Lung (tissue), 12 donors: ENCODE data around the gene DYSF. TPM values are rescaled to one million over a fixed set of nuclear protein-coding genes. Genes with fewer than 3 reads are reported as not detected.

Experiments used
- ATAC-seq: fragments of 200-7000 bp; cut with Tn5 transposase; one replicate; pipeline ENCODE4 v1.9.1; 2020; ENCODE audit warnings: moderate number of reproducible peaks; ENCODE audit not compliant: insufficient read depth, low FRiP score
- DNase-seq, 3 donors: peaks; one replicate each; pipeline ENCODE4 v3.0.0-alpha.2; 2013 to 2017
- H3K27ac ChIP-seq, 2 donors: one replicate each; pipeline ENCODE4 v1.5.1; 2013; ENCODE audit warnings: mild to moderate bottlenecking in 2 of 2, moderate library complexity in 2 of 2, control low read depth in 1 of 2, inconsistent platforms in 1 of 2, low read depth in 1 of 2, low read length in 1 of 2
- H3K27me3 ChIP-seq, 3 donors: one replicate each; pipeline ENCODE4 v1.5.1; 2013; ENCODE audit warnings: low read length in 2 of 3; ENCODE audit not compliant: control insufficient read depth in 3 of 3, insufficient read depth in 3 of 3
- H3K36me3 ChIP-seq, 4 donors: one replicate each; pipeline ENCODE4 v1.5.1; 2013; ENCODE audit warnings: low read length in 4 of 4, mild to moderate bottlenecking in 1 of 4, moderate library complexity in 1 of 4; ENCODE audit not compliant: control insufficient read depth in 4 of 4, insufficient read depth in 4 of 4
- H3K4me1 ChIP-seq, 5 donors: one replicate each; pipeline ENCODE4 v1.5.1; 2013; ENCODE audit warnings: low read length in 5 of 5, mild to moderate bottlenecking in 2 of 5, moderate library complexity in 1 of 5; ENCODE audit not compliant: control insufficient read depth in 5 of 5, insufficient read depth in 5 of 5
- H3K4me3 ChIP-seq: one replicate; pipeline ENCODE4 v1.5.1; 2013; ENCODE audit warnings: mild to moderate bottlenecking, control low read depth, moderate library complexity
- H3K9ac ChIP-seq, 2 donors: one replicate each; pipeline ENCODE4 v1.5.1; 2013; ENCODE audit warnings: low read length in 2 of 2, control low read depth in 1 of 2; ENCODE audit not compliant: insufficient read depth in 1 of 2
- H3K9me3 ChIP-seq, 4 donors: one replicate each; pipeline ENCODE4 v1.5.1; 2013; ENCODE audit warnings: low read length in 3 of 4, mild to moderate bottlenecking in 1 of 4, moderate library complexity in 1 of 4; ENCODE audit not compliant: control insufficient read depth in 4 of 4, insufficient read depth in 3 of 4
- WGBS, 2 donors: extraction: QIAGEN DNeasy Blood & Tissue Kit; methylation state at CpG; one replicate each; pipeline ENCODE4 v1.1.7; 2013; 5-methylcytosine and 5-hydroxymethylcytosine counted together
- polyA plus RNA-seq, 2 donors: library from polyadenylated mRNA; stranded (reverse); fragments of 200-250 nt; gene quantifications; one replicate each; pipeline ENCODE4 v1.2.1, GENCODE V29; 2013
- total RNA-seq, 2 donors: library from RNA; depleted of rRNA in 1 of 2; stranded (reverse); fragments of >200 nt in 1 of 2; gene quantifications; one replicate each; pipeline ENCODE4 v1.2.1, GENCODE V29; 2014 to 2021
- TF ChIP-seq, protein P1 (sequence below): IDR thresholded peaks from 2 replicates; pipeline ENCODE4 v1.5.1; 2012; ENCODE audit warnings: mild to moderate bottlenecking; ENCODE audit errors: control extremely low read depth, extremely low read depth
- donor health status: control.
- donor health status: control.
- donor health status: Bipolar disorder and iron deficiency.
- donor health status: healthy.
- donor health status: DM: yes; HTN: yes; CAD: no.

The DYSF gene
- total and polyA plus RNA-seq, 4 donors: 12.9 to 56.2 (median 40.0) TPM

- no peak for DNase-seq
- Histone ChIP-seq H3K4me3 (no peak overlapping the region), H3K27ac (no peak overlapping the region), H3K36me3 (peaks cover 0 to 16% (median 0%) of the 10 kb centered on the region in 4 donors), H3K4me1 (no peaks in the 10 kb centered on the region), H3K9me3 (no peaks in the 10 kb centered on the region), H3K27me3 (no peaks in the 10 kb centered on the region), H3K9ac (no peak overlapping the region)
- ATAC-seq: no peak
- TF ChIP-seq, protein P1, sequence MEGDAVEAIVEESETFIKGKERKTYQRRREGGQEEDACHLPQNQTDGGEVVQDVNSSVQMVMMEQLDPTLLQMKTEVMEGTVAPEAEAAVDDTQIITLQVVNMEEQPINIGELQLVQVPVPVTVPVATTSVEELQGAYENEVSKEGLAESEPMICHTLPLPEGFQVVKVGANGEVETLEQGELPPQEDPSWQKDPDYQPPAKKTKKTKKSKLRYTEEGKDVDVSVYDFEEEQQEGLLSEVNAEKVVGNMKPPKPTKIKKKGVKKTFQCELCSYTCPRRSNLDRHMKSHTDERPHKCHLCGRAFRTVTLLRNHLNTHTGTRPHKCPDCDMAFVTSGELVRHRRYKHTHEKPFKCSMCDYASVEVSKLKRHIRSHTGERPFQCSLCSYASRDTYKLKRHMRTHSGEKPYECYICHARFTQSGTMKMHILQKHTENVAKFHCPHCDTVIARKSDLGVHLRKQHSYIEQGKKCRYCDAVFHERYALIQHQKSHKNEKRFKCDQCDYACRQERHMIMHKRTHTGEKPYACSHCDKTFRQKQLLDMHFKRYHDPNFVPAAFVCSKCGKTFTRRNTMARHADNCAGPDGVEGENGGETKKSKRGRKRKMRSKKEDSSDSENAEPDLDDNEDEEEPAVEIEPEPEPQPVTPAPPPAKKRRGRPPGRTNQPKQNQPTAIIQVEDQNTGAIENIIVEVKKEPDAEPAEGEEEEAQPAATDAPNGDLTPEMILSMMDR: no peak
- WGBS, 2 donors: 84 to 88% methylated on average over 15 of the region's 15 CpGs
These were observed 99.5 kb downstream of the DYSF start for GRCh38 chr2:71552861-71553301.

DNA sequence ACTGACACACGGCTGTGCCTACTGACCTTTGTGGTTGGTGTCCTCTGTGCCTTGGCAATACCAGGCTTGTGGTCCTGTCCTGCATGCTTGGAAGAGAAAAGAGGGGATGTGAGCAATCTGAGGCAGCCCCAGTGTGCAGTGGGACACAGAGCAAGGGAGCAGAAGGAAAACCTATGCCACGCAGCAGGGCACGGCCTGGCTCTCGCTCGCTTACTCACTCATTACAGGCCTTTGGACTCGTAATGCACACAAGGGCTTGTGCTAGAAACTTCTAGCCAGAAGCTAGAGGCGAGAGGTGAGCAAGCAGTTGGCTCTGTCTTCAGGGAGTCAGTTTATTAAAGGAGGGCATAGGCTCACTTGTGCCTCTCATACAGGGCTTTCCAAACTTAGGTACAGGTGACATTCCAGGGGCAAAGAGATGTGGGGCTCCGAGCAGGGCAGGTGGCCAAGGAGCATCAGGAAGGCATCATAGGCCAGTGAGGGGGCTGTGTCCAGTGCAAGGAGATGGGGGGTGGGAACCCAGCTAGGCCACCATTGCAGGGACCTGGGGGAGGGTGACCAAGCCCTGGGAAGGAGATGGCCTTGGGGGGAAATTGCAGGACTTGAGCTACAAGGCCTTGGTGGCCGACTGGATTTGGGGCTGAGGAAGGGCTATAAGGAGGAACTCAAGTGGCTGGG is 100.8 kb downstream of the DYSF start:
- 92 to 97% methylated on average over 9 of the region's 9 CpGs for WGBS, 2 donors
- TF ChIP-seq, protein P1: no peak
- Histone ChIP-seq H3K4me3 (no peak overlapping the region), H3K36me3 (peaks cover 0 to 16% (median 0%) of the 10 kb centered on the region in 4 donors), H3K4me1 (no peaks in the 10 kb centered on the region), H3K27me3 (no peaks in the 10 kb centered on the region), H3K27ac (no peak overlapping the region), H3K9ac (no peak overlapping the region), H3K9me3 (no peaks in the 10 kb centered on the region)
- no peak for ATAC-seq
- no peak for DNase-seq

GRCh38 chr2:71554706-71555056 is 101.3 kb downstream of the DYSF start:
- Histone ChIP-seq H3K36me3 (peaks cover 0 to 16% (median 0%) of the 10 kb centered on the region in 4 donors), H3K4me1 (no peaks in the 10 kb centered on the region), H3K4me3 (no peak overlapping the region), H3K9me3 (no peaks in the 10 kb centered on the region), H3K9ac (no peak overlapping the region), H3K27ac (no peak overlapping the region), H3K27me3 (no peaks in the 10 kb centered on the region)
- DNase-seq (no peak), ATAC-seq (no peak)
- TF ChIP-seq, protein P1: no peak
- 96 to 100% methylated on average over 2 of the region's 2 CpGs for WGBS, 2 donors
